Measurements from ENCODE around the gene MAP3K3.

The MAP3K3 gene

GRCh38 chr17:63695889-63696288 lies 73.7 kb downstream of the MAP3K3 start:
- no peak for DNase-seq

GRCh38 chr17:63696381-63696961 lies 74.3 kb downstream of the MAP3K3 start:
- DNase-seq: peak; percentile 7

DNA sequence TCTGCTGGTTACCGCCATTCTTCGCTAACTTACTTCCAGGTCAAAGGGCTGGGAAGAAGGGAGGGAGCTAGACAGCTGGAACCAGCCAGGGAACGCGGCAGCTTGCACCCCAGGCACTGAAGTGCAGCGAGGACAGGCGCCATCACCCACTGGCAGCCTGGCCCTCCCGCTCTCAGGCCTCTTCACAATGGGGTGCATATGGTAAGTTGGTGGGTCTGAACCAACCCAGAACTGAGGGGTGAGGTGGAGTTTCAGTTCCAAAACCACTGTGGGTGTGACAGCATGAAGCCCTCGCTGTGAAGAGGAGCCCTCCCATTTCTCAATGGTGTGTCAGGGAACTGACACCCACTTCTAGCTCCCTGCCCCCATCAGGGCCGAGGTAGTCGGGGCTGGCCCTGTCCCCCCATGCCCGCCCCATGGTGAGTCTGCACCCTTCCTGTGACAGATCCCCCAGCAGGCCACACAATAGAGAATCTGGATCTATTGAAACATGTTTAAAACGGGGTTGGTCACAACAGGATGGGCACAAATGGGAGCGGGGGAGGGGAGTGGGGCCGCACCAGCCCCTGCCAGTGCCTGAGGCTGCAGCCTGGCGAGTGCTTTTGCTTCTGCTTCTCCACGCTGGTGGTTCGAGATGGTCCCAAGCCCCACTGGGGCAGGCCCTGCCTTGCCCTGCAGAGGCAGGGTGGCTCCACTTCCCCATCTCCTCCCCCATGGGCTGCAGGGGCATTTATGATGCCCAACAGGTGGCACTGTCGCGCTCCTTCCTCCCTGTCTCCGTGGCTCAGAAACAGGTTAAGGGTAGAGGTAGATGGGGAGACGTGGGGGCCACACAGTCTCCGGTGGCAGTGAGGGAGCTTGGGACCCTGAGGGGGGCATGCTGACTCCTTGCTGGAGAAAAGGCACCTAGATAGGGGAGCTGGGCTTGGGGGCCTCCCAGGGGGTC lies 75.4 kb downstream of the MAP3K3 start:
- DNase-seq: peak; percentile 8

DNA sequence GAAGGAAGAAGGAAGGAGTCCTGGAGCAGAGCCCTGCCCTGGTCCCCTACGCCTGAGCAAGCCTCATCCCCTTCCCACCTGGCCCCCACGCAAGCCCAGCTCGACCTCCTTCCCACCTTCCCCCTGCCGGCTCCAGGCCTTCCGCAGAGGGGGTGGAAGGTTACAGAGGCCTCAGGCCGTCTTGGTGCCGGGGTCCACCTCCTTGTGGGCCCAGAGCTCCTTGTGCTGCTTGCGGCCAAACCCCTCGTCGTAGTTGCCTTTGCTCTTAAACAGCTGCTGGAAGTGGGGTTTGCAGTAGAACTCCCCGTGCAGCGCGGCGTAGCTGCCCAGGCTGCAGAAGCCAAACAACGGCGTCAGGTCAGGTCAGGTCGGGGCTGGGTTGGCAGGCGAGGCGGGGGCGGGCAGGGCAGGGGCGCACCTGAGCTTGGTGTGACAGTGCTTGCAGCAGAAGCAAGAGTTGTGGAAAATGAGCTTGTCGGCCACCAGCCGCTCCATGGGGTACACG lies 76.2 kb downstream of the MAP3K3 start:
- DNase-seq: no peak

GRCh38 chr17:63698886-63699637 lies 76.8 kb downstream of the MAP3K3 start:
- DNase-seq: no peak

DNA sequence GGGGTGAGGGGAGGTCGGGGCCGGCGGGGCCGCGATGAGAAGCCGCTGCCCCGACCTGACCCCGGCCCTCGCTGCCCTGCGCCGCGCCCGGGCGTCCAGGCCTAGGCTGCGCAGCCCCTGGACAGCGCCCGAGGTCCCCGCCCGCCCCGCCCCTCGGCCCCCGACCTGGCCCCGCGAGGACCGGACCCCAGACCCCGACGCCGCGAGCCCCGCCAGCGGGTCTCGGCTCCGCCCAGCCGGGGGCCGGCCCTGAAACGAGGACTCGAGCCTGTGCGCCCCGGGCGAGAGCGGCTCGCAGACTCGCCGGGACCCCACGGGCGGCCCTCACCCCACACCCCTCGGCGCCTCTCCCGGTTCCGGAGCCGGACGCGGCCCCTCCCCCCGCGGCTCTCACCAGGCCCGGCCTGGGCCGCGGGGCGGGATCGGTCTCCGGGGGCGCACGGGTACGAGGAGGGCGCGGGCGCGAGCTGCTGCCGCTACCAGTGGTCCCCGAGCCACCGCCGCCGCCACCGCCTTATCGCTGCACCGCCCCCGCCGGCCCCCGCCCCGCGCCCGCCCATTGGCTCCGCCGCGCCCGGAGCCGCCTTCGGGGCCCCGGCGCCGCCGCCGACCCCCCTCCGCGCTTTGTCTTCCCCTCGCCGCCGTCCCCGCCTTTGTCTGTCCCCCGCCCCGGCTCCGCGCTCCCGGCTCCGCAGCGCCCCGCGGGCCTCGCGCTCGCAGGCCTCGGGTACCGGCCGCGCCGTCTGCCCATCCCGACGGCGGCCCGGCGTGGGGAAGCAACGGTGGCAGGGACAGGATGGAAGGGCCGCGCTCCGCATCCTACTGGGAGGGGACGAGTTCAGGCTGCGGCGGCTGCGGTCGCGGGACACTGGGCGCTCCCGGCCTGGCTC lies 77.7 kb downstream of the MAP3K3 start, which contains the start of gene LIMD2:
LIMD2 (minus strand) TSS at position 488 of the 890 bp plus-strand sequence. CDS start 827 bp downstream, outside the sequence.
- DNase-seq: peak; percentile 56

DNA sequence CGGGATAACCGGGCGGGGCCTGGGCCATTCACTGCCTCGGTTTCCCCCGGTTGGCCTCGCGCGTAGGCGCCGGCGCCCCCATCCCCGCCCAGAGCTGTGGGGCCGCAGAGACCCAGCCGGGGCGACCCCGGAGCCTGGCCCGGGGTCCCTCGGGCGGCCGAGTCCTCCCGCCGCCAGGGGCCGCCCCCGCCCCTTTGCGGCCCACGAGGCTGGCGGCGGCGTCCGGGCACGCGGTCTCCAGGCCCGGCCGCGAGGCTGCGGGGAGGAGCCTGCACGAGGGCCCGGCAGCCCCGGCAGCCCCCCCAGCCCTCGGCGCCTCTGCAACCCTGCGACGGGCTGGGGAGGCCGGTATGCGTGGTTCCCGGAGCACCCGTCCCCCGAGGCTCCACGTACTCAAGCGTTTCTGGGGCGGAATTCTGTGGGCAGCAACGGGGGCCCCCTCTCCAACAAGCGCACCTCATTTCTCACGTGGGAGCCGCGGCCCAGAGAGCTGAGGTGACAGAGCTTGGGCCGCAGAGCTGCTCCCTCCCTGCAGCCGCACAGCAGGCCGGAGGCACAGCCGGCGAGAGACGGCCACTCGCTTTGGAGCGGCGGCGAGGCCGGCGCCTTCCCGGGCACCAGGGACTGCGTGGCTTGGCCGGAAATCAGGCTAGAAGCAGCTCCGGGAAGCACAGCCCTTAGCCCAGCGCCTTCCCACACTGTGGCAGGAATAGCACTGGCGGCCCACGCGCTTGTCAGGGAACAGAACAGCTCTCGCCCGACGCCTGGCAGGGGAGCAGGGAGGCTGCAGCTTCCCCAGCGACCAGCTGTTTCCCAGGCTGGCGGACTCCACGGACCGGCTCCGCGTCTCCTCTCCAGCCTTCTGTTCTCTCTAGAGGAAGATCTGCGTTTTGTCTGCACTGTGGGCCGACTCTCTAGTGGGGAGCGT lies 78.6 kb downstream of the MAP3K3 start:
- DNase-seq: peak; percentile 52

GRCh38 chr17:63701456-63701820 lies 79.2 kb downstream of the MAP3K3 start:
- DNase-seq: no peak

DNA sequence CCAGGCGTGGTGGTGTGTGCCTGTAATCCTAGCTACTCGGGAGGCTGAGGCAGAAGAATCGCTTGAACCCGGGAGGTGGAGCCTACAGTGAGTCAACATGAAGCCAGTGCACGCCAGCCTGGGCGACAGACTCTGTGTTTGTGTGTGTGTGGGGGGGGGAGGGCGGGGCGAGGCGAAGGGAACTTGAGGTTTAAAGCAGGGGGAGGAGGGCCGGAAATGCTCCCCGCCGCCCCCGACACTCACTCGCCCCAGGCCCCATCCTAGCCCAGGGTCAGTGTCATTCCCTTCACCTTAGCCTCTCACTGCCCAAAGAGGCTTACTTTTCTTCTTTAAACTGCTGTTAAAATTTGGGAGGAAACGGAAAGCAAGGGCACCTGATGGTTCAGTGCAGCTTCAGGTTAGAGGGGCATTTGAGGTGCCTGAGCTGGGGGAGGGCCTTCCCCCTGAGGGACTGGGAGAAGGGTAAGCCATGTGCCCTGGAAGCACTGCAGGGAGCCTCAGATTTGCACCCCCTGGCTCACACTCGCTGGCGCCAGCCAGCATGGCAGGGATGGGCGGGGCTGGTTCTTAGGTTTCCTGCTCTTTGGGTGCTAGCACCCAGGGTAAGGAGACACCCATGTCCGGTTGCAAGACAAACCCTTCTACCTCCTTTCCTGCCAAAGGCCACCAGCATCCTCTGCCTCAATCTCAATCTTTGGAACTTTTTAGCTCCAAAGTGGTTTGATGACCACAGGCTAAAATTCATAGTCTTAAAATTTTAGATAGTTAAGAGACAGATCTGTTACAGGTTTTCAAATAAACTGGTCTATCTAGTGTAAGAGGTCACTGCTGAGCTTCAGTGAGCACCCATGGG lies 79.9 kb downstream of the MAP3K3 start:
- no peak for DNase-seq

GRCh38 chr17:63702721-63703015 lies 80.5 kb downstream of the MAP3K3 start:
- no peak for DNase-seq

- DNase-seq: no peak
Observed at GRCh38 chr17:63703029-63703428, 80.8 kb downstream of the MAP3K3 start.

DNA sequence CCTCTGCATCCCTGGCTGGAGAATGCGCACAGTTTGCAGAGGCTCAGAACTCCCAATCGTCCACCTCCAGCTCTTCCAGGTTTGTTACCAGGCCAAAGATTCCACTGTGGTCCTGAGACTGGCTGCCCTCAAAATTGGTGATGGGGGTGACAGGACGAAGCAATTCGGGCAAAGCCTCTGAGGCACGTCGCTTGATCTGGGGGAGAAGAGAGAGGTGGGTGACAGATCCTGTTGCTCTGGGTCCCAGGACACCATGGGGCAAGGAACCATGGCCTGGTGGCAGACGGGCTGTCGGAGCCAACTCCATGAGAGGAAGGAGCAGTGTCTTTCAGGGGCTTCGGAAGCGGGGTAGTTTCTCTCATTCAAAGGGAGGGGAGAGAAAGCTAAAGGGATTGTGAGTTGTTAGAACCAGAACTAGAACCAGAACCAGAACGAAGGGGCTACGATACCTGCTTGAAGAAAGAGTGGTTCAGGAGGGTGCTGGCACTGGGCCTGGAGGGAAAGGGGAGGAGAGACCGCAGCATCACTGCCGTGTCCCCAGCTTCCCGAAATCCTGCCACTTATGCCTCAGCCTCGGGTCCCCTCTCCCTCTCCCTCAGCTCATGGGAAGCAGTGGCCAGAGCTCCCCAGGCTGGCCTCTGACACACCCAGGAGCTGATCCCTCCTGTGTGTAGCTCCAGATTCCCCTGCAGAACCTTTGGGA lies 81.5 kb downstream of the MAP3K3 start:
- no peak for DNase-seq

- no peak for DNase-seq
Observed at GRCh38 chr17:63704259-63704576, 82.0 kb downstream of the MAP3K3 start.

DNA sequence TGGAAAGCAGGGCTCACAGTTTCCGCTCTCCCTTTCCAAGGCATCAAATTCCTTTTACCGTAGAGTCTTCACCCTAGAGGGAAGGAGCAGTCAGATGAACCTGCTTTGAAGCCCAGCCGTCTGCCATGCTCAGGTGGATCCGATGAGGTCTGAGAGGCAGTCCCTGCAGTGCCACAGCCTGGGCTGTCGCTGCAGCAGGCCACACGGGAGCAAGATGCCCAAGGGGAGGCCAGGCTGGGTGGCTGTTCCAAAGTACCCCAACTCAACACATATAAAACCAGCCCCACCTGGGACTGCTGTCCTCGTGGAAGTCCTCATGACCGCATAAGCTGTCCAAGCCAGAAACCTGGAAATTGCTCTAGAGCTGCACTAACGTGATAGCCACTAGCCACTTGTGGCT lies 82.6 kb downstream of the MAP3K3 start:
- no peak for DNase-seq

DNA sequence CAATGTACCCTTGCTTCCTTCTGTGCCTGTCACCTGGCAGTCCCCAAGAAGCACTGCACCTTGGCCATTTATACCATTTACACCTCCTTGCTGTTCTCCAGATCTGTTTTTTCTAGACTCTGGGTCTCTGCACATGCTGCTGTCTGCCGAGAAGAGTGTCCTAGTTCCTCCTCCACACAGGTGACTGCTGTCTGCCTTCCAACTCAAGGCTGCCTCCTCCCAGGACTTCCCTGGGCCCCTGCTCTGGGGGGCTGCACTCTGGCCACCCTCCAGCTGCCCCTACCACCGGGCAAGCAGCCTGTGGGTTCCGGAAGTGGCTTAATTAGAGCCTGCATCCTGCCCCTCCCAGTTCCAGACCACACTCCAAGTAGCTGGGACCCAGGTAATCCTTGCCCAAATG lies 83.4 kb downstream of the MAP3K3 start:
- no peak for DNase-seq

DNA sequence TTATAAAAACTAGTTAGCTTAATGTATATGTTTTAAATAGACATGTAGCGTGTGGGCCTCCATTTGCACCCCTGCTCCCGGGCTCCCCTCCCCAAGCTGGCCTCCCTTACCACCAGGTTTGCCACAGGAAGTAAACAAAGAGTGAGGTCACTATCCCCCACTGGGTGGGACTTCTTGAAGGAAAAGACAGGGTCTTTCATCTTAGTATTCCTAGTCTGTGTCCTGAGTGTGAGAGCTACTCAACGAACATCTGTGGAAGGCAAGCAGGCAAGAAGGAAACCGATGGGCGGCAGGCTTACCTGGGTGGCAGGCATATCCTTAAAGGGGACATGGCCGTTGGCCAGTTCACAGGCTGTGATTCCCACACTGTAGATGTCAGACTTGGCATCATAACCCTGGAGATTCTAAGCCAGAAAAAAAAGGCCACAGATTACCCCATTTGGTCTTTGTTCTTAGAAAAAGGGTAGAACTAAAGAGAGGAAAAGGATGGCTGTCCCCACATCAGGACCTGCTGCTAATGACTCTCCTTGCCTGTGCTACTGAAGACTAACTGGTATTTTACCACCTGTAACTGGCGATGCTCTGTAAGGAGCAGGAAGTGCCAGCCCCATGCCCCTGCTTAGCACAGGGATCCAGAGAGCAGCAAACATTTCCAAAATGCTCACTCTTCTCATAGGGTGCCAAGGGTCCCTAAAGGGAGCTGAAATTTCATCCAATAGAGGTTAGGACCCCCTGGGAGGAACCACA lies 84.3 kb downstream of the MAP3K3 start:
- DNase-seq: no peak

DNA sequence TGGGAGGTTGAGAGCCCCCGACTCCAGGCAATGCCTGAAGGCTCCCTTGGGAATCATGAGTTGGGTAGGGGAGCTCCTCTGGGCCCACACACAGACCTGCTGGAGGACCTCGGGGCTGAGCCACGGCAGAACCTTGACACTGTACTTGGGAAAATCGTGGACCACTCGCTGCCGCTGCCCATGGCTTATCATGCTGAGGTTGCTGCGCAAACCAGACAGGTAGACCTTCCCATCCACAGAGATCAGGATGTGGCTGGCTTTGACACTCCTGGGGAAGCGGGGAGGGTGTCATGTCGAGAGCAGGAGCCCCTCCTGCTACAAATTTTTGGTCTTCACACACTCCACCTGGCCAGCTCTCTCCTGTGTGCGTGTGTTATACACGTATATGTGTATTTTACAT lies 84.9 kb downstream of the MAP3K3 start:
- DNase-seq: no peak

DNA sequence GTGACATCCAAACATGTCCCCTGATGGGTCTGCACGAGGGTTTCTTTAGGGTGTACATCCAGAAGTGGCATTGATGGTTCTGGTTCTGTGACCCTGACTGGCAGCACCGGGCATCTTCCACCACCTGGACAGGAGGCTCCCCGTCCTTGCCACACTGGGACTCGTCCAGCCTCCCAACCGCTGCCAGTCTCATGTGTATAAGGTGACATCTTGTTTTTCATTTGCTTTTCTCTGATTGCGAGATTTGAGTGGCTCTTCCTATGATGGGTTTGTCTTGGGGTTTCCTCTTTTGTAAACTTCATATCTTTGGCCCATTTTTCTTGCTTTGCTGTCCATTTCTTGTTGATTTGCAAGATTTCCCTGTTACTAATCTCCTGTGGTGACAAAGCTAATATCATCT lies 86.9 kb downstream of the MAP3K3 start:
- DNase-seq: no peak

All from NCI-H1105 (cell line).